Daoy (cell line): ENCODE results near the gene CC2D1B. TPM values are rescaled to one million over a fixed set of nuclear protein-coding genes. Genes with fewer than 3 reads are reported as not detected.

Experiments
- DNase-seq: peaks from one replicate; pipeline ENCODE4 v3.0.0-alpha.2; 2015; ENCODE audit warnings: low read depth
- total RNA-seq: library from RNA; depleted of rRNA; stranded (reverse); fragments of >200 nt; shearing (Covaris generic); gene quantifications from 2 replicates; pipeline ENCODE4 v1.2.3, GENCODE V29; 2014

CC2D1B gene
- total RNA-seq, 1 experiment from 2014 or later, result 23.4 TPM

DNA sequence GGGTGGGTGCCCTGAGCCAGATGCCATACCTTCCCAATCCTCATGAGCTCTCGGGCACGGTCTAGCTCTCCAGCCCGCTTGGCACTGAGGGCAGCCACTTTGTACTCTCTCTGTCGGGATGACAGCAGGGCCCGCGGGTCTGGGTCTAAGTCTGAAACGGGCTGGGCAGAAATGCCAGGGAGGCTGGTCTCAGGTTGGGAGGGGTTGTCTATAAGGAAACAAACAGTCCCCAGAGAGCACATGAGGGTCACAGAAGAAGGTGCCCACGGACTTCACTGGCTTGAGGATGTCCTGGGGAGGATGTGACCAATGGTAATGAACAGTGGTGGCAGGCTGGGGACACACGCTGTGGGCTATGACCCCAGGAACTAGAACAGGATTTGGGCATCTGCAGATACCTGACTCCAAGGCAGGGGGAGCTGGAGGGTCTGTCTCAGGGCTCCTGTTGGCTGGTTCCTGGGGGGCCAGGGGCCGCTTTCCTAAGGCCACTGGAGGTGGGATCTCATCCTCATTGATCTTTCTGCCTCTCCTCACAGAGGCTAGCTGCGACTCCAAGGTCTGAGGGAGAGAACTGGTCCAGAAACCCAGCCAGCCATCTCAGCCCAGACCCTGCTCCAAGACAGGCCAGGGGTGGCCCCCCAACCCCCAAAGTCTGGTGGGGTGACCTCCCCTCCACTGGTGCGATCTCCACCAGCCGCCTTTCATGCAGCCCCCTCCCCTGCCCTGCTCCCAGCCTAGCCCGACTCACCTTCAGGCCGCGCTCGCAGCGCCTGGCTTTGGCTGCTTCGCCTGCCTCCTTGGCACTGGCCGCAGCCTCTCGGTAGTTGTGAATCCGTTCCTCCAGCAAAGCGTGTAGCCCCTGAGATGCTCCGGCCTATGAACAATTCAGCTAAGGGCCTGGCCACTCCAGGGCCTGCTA is 6.1 kb downstream of the CC2D1B start:
- DNase-seq, result no peak

DNA sequence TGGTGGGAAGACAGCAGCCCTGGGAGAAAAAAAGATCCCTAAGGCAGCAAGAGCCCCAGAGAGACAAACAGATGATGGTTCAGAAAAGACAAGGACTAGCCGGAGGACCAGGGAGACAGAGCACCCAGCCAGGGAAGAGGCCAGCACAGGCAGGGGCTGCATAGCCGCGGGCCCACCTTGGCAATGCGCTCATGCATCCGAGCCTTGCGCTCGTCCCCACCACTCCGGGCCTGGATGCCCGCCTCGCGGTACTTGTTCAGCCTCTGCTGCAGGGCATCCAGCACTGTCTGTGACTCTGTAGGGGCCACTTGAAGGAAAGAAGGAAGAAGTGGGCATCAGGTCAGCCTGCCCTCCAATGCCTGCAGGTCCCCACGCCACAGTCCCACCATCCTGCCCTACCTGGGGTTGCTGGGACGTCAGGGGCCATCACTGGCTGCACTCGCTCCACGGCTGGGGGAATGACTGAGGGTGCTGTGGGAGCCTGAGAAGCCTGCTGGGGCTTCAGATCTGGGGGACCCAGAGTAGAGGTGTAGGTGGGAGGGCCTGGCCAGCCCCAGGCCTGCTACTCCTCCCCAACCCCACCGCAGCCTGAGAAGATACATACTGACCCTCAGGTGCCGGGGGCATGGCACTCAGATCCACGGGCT is 7.0 kb downstream of the CC2D1B start:
- DNase-seq, result no peak

DNA sequence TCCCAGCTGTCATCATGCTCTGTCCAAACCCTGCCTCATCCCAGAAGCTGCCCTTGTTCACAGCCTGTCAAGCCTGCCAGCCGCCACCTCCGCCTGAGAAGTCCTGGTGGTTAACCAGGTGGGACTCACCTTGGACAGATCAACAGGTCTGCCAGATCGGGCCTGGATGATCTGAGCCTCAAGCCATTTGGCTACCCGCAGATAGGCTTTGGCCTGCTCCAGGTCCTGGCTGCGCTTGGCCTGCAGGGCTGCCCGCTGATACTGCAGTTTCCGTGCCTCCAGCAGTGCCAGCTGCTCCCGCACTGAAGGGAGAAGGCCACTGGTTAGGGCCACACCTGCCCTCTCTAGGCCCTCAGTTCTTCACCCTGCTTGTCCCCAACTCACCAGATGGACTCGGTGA is 8.6 kb downstream of the CC2D1B start:
- DNase-seq, result no peak

DNA sequence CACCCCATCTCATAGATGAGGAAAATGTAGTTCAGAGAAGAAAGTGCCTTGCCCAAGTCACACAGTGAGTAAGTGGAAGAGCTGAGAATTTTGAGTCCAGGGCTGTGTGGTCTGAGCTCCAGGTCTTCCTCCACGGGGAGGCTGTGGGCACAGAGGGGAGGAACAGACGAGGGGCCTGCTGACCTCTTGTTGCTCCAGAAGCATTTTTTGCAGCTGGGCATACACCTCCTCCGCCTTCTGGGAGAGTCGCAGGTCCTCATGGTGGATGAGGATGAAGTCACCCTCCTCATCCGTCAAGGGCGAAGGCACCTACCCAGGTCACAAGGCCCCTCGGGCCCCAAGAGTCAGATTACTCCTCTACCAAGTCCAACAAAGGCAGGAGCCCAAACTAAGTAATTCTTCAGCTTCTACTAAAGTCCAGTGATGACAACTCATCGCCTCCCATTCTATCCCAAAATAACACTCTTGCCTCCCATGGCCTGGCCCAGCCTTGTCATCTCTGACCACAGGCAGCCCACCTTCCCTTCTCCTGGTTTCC is 9.1 kb downstream of the CC2D1B start:
- DNase-seq, result no peak

DNA sequence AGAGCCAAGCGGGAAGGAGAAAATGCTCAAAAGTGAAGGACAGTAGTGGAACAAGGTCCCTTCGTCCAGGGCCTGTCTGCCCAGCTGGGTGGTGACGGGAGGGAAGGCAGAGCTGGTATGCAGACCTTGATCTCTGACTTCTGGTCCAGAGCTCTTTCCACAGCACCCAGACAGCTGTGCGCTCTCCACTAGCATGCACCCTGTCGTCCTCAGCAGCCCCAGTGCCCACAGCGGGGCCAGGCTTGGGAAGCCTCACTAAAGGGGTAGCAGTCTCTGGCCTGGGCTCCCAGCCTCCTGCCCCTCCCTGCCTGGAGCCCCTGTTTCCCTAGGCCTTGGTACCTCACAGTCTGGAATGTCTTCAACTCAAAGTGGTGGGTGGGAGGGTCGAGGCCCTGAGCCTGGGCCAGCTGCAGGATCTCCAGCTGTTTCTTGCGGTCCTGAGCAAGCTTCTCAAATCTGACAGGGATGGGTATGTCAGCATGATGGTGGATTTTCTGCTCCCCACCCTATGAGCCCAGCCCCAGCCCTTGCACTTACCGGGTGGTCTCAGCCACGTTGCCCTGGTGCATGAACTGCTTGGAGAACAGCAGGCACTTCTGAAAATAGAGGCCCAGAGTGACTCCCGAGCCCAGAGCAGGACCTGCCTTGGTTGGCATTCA is 10.0 kb downstream of the CC2D1B start:
- no peak for DNase-seq

DNA sequence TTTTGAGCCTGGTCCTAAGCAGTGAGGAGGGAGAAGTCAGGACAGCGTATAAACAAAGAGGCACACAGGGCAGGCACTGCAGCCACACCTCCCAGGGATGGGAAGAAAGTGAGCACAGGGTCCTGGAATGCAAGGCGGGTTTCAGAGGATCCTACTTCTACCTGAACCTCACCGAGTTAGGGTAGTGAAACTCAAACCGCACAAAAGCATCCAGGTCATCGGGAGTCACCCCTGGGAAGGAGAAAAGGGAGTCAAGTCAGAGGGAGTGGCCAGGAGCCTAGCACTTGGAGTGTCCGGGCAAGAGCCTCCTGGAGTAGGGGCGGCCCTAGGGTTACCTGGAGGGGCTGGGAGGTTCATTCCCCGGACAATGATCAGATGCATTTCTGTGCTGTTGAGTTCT is 10.6 kb downstream of the CC2D1B start:
- no peak for DNase-seq

DNA sequence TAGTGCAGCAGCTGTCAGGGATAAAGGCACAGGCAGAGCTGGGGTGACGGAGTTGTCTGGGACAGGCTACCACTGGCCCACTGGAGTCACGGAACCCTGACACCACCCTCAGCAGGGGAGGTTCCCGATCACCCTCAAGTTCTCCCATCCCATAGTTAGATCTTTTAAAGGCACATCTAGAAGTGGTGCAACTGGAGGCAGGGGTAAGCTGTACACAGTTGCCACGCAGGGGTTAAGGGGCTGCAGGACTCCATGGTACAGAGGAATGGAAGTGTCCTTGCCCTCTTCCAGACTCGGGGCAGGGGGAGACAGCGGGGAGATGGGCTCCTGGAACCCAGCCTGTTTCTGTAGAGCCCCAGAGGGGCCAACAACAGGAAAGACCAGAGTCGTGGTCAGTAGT is 13.3 kb downstream of the CC2D1B start:
- DNase-seq, result no peak

DNA sequence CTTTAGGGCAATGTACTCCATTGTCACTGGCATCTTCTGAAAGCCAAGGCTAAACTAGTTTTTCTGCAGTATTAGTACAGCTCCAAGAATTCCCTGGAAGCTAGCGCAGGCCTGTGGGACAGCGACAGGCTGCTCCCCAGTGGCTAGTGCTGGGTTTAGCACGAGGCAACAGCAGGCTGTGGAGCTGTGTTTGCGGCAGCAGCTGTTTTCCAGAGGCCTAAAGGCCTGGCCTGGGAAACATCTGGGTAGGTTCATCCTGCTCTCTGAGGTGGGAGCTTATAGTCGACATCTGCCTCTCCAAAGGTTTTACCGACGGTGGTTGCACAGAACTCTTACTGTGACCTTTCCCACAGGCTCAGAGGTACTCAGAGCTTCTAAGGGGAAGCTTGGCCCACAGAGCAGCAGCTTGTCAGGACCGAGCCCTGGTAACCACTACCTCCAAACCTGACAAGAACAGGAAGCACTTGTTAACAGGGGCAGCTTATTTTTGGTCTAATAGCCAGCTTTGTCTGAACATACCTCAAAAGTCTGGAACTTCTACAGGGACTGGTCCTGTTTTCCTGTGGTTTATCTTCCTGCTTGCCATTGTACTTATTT is 17.2 kb downstream of the CC2D1B start:
- peak; percentile 16 for DNase-seq

DNA sequence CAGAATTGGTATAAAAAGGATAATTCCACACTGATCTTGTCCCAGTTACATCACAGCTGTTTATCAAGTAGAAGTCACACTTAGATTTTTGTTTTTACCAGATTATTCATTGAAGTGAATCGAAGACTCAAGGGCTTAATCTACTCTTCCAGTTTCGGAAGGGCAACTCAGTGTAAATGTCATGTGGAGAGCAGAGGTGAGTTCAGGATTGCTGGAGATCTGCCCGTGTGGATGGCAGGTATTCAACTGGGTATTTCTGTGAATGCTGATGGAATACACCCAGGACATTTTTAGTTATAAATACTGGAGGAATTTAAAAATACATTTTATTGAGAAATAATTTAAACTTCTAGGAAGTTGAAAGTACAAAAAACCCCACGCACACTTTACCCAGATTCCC is 19.4 kb downstream of the CC2D1B start:
- DNase-seq, result no peak

DNA sequence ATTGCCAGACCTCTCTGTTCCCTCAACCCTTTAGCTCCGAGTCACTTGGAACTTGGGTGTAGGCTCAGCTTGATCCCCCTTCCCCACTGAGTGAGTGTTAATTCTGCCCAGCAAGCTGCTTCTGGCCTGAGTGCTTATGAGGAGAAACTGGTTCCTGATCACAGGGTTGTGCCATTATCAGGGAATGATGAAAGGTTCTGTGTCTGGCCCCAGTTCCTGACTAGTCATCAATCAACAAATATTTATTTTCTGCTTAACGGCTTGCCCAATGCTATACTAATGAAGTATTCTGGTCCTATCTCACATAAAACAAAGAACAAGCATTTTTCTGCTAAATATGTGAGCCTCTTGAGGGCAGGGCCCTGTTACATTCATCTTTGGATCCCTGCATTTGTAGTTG is 20.8 kb downstream of the CC2D1B start:
- DNase-seq, result no peak

DNA sequence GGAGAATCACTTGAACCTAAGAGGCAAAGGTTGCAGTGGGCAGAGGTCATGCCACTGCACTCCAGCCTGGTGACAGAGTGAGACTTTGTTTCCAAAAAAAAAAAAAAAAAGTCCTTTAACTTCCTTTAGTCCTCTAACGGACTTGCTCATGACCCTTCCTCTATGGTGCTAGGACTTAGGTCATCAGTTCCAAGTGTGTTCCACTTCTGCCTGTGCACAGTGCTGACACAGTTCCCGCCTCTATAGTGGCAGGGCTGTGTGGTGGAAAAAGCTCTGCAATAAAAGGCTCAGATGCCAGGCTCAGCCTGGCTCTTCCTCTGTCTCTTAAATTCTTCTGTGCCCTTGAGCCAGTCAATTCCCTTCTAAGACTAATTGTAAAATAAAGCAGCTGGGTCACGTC is 22.0 kb downstream of the CC2D1B start:
- no peak for DNase-seq

DNA sequence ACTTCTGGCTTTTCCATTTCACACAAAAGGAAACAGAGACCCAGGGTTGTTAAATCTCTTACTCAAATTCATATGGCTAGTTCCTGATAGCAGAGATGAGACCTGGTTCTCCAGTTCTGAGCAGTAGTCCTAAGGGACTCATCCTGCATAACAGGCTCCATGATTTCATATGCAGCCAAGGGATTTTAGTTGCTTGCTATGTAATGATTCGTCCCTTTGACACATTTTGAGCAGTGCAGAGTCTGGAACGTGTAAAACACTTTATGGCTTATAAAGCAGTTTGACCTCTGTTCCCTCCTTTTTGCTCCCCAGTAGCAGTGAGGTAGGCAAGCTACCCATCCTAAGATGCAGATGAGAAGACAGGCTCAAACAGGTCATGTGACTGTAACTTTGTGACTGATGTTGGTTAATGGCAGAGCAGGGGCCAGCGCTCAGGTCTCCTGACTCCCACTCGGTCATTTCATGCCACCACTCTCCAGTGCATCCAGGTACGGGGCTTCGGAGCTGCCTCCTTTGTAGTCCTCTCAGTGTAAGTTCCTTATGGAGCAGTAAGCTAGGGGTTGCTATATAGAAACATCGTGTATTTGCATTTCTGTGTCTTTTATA is 24.2 kb downstream of the CC2D1B start:
- DNase-seq, result no peak

DNA sequence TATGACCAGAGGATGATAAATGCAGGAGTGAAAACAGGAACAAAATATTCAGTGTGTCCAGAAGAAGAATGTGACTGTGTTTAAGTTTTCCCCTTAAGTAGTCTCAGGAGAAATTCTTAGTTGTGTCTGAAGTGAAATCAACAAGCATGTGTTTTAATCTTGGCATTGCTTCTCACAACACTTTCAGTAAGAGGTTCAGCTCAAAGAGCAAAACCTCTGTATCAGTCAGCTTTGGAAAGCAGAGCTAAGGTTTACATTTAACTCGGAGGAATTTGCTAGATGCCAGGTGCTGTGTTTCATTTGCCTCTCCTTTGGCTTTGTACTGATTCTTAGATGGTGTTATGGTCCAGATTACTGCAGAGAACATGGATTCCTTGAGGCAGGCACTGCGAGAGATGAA is 28.6 kb downstream of the CC2D1B start:
- no peak for DNase-seq

DNA sequence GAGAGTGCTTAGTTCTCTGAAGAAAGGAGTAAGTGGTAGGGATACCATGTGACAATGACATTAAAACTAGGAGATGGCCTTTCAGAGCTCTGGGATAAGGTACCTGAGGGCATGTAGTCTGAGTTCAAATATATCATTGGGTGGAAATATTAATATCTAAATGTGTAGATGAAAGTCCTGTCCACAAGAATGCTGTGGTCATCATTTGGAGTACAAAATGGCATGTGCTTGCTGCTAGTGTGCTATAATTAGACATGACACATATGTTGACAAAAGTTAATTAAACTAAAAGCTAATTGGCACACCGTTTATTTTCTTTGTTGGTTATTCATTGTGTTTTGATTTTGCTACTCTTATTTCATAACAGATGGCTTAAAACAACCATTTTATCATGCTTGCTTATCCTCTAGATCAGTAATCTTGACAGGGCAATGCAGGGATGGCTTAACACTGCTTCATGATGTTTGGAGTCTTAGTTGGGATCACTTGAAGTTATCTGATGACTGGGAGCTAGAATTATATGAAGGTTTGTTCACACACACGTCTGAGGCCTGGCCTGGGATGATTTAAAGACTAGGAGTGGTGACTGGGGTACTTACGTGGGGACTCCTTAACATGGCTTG is 31.0 kb downstream of the CC2D1B start:
- no peak for DNase-seq

DNA sequence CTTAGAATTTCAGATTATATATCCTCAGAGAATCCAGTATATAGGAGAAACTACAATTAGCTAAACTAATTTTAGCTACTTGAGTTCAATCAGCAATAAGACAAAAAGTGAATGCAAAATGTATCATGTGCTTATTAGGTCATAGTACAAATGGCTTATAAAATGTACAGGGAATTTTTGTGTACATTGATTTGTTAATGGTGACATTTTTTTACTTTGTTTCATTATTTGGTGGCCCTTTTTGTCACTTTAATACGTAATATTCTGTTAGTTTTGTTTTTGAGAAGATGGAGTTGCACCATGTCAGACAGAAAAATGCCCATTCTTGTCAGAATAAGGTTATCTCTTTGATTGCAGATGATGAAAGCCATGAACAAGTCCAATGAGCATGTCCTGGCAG is 33.6 kb downstream of the CC2D1B start:
- no peak for DNase-seq

DNA sequence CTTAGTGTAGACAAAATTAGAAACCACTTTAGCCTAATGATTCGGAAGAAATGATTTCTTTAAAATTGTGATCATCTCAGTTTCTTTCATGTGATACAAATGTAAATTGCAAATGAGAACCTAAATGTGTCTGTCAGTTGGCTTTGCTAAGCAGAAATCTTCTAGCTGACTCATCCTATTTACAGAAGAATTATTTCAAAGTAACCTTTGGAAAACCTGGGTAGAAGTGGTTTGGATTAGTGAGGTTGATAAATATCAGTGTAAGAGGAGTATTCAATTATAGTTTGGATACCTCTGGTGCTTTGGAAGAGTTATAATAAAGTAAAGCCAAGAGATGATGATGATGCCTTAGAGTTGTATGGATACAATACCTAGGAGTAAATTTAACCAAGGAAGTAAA is 37.4 kb downstream of the CC2D1B start:
- DNase-seq, result no peak

DNA sequence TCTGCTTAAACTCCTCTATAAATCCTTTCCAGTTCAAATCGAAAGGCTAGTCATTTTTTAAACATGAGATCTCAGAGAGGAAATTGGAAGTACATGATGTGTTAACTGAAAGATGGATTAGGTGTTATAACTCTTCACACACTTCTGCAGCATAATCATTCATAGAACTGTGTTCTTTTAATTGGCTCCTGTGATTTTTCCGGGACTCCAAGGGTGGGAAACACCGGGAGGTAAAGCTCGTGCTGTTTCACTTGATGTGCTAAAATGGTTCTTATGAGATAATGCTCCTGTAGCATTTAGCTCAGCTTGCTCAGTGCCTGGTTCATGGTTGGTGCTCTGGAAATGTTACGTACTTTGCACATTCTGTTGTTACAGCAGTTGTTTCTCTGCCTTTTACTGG is 40.2 kb downstream of the CC2D1B start:
- no peak for DNase-seq

DNA sequence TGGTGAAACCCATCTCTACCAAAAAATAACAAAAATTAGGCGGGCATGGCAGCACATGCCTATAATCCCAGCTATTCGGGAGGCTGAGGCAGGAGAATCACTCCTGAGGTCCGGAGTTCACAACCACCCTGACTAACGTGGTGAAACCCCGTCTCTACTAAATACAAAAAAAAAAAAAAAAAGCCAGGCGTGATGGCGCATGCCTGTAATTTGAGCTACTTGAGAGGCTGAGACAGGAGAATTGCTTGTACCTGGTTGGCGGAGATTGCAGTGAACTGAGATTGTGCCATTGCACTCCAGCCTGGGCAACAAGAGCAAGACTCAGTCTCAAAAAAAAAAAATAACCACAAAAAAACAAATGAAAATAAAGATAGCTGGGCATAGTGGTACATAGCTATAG is 42.3 kb downstream of the CC2D1B start:
- DNase-seq, result no peak

DNA sequence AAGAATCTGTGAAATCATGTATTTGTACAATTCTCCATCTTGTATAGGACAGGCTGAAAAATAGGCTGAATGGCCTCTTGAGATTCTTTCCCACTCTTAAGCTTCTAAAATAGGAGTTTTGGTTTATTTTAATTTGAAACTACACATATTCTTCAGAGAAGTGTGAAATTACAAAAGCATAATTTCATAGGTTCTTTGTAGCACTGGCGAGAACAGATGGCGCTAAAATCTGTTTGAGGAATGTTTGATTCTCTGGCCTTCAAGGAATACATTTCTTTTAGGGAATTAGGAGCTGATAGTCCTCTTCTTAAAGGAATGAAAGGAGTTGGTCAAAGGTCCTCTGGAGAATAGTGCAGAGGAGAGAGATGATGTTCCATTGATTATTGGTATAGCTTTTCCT is 44.9 kb downstream of the CC2D1B start:
- DNase-seq, result no peak

DNA sequence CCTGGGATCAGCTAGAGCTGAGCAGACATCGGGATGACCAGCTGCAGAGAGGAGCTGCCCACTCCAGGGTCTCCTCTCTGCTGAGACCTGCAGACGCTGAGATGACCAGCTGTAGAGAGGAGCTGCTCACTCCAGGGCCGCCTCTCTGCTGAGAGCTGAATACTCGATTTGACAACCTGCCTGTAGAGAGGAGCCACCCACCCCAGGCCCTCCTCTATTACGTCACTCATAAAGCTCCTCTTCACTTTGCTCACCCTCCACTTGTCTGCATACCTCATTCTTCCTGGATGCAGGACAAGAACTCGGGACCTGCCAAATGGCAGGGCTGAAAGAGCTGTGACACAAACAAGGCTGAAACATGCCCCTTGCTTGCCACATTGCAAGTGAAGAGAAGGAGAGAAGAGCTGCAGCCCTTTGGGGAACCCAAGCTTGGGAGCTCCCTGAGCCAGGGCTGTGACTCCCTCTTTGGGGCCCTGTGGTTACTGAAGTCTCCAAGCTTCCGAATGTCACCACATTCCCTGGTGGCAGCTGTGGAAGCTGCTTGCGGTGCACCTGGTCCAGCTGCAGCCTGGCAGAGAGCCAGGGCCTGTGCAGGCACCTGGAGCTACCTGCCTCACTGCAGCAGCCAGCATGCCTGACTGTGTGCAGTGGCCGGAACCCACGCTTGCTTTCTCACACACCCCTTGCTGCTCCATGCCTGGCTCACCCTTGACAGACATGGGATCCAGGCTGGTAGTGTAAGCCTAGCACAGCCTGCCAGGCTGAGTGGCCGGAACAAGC is 59.6 kb downstream of the CC2D1B start:
- DNase-seq, result no peak
